GM23338 (cell line): ENCODE measurements around the gene LRBA. TPM values are rescaled to one million over a fixed set of nuclear protein-coding genes. Genes with fewer than 3 reads are reported as not detected.

Experiments used
- ATAC-seq: fragments of 200-7000 bp; cut with Tn5 transposase; 3 replicates; pipeline ENCODE4 v1.9.1; 2020
- DNase-seq: peaks from one replicate; pipeline ENCODE4 v3.0.0-alpha.2; 2015; ENCODE audit warnings: low spot score
- H2AFZ ChIP-seq: fragments of 200-600 bp; sonication (generic); 2 replicates; pipeline ENCODE4 v1.8.0; 2016; ENCODE audit warnings: antibody characterized with exemption, mild to moderate bottlenecking, moderate library complexity
- H3F3A ChIP-seq: fragments of 200-600 bp; sonication (generic); replicated peaks from 2 replicates; pipeline ENCODE4 v1.8.0; 2017; ENCODE audit warnings: antibody characterized with exemption, mixed run types, low read depth
- H3K27ac ChIP-seq: fragments of 200-600 bp; sonication (generic); 2 replicates; pipeline ENCODE4 v1.6.1; 2016; ENCODE audit warnings: low read depth
- H3K27me3 ChIP-seq: fragments of 200-600 bp; sonication (generic); 2 replicates; pipeline ENCODE4 v1.8.0; 2016; ENCODE audit warnings: mild to moderate bottlenecking, mixed run types, moderate library complexity; ENCODE audit not compliant: insufficient read depth
- H3K36me3 ChIP-seq: fragments of 200-600 bp; sonication (generic); 2 replicates; pipeline ENCODE4 v1.8.0; 2016; ENCODE audit warnings: mild to moderate bottlenecking; ENCODE audit not compliant: insufficient read depth
- H3K4me1 ChIP-seq: fragments of 200-600 bp; sonication (generic); 2 replicates; pipeline ENCODE4 v1.8.0; 2016; ENCODE audit warnings: mild to moderate bottlenecking, moderate library complexity; ENCODE audit not compliant: insufficient read depth
- H3K4me2 ChIP-seq: fragments of 200-600 bp; sonication (generic); 2 replicates; pipeline ENCODE4 v1.7.1; 2017; ENCODE audit warnings: mixed run types
- H3K4me3 ChIP-seq: fragments of 200-600 bp; sonication (generic); 2 replicates; pipeline ENCODE4 v1.6.1; 2016; ENCODE audit warnings: mixed run types
- H3K79me2 ChIP-seq: fragments of 200-600 bp; sonication (generic); replicated peaks from 2 replicates; pipeline ENCODE4 v1.8.0; 2017; ENCODE audit warnings: mild to moderate bottlenecking; ENCODE audit not compliant: insufficient read depth
- H3K9me2 ChIP-seq: fragments of 200-600 bp; sonication (generic); 2 replicates; pipeline ENCODE4 v1.8.0; 2017; ENCODE audit not compliant: insufficient read depth
- H4K20me1 ChIP-seq: fragments of 200-600 bp; sonication (generic); replicated peaks from 2 replicates; pipeline ENCODE4 v1.8.0; 2017; ENCODE audit warnings: mild to moderate bottlenecking; ENCODE audit not compliant: insufficient read depth
- H3K27ac Mint-ChIP-seq: 2 replicates; pipeline ENCODE4 v1.8.0; 2020; ENCODE audit warnings: inconsistent platforms, mild to moderate bottlenecking, moderate library complexity, mixed read lengths
- H3K27me3 Mint-ChIP-seq: 3 replicates; pipeline ENCODE4 v1.8.0; 2022; ENCODE audit warnings: low read depth, mild to moderate bottlenecking, moderate library complexity, mixed read lengths, inconsistent platforms; ENCODE audit not compliant: insufficient read depth, poor library complexity
- H3K36me3 Mint-ChIP-seq: 3 replicates; pipeline ENCODE4 v1.8.0; 2021; ENCODE audit warnings: low read depth, mild to moderate bottlenecking, inconsistent platforms, moderate library complexity, mixed read lengths
- H3K4me1 Mint-ChIP-seq: 3 replicates; pipeline ENCODE4 v1.8.0; 2020; ENCODE audit warnings: mild to moderate bottlenecking, inconsistent platforms, mixed read lengths
- H3K4me3 Mint-ChIP-seq: 3 replicates; pipeline ENCODE4 v1.8.0; 2021; ENCODE audit warnings: moderate library complexity, mild to moderate bottlenecking, inconsistent platforms, mixed read lengths
- H3K9me3 Mint-ChIP-seq: 3 replicates; pipeline ENCODE4 v1.8.0; 2020; ENCODE audit warnings: moderate library complexity, mild to moderate bottlenecking, inconsistent platforms, mixed read lengths
- ETS1 ChIP-seq: IDR thresholded peaks from 2 replicates; pipeline ENCODE4 v1.6.1; 2016; ENCODE audit warnings: antibody characterized with exemption
- JUNB ChIP-seq: IDR thresholded peaks from one replicate; pipeline ENCODE4 v1.6.1; 2016; ENCODE audit warnings: antibody characterized with exemption; ENCODE audit not compliant: unreplicated experiment
- POLR2AphosphoS5 ChIP-seq: IDR thresholded peaks from 2 replicates; pipeline ENCODE4 v1.6.1; 2016; ENCODE audit warnings: antibody characterized with exemption, low read depth
- REST ChIP-seq: IDR thresholded peaks from one replicate; pipeline ENCODE4 v1.6.1; 2018; ENCODE audit warnings: antibody characterized with exemption; ENCODE audit not compliant: unreplicated experiment
- STAT1 ChIP-seq: IDR thresholded peaks from one replicate; pipeline ENCODE4 v1.6.1; 2016; ENCODE audit warnings: antibody characterized with exemption; ENCODE audit not compliant: unreplicated experiment
- ZNF114 ChIP-seq: fragments of 250-450 bp; sonication (Bioruptor Pico); IDR thresholded peaks from 2 replicates; pipeline ENCODE4 v1.5.0; 2020; ENCODE audit warnings: mild to moderate bottlenecking, moderate library complexity
- ZNF462 ChIP-seq: fragments of 250-450 bp; sonication (Bioruptor Pico); IDR thresholded peaks from 2 replicates; pipeline ENCODE4 v1.5.0; 2020; ENCODE audit warnings: mild to moderate bottlenecking, moderate library complexity
- polyA plus RNA-seq: library from polyadenylated mRNA; unstranded; fragments of >200 nt; fragmentation: Nextera tagmentation; extraction: Ambion mirVana; gene quantifications from 2 replicates; pipeline ENCODE4 v1.2.1, GENCODE V29; 2016
- total RNA-seq: library from RNA; depleted of rRNA; stranded (reverse); fragments of >200 nt; shearing (Covaris generic); gene quantifications from 2 replicates; pipeline ENCODE4 v1.2.3, GENCODE V29; 2014

The LRBA gene
- total and polyA plus RNA-seq, 2 experiments from 2014 or later = 23.3 to 126 TPM

- no peak overlapping the region for H3K4me3 ChIP-seq
- peaks cover 20% of the 10 kb centered on the region; the same call in 1 of the 2 replicates for H4K20me1 ChIP-seq
- ATAC-seq (no peak), DNase-seq (no peak)
- Mint-ChIP-seq H3K4me3 (no peak overlapping the region), H3K27ac (no peak overlapping the region), H3K9me3 (peaks cover 8% of the 10 kb centered on the region; the same call in 1 of the 3 replicates), H3K36me3 (peaks cover 9% of the 10 kb centered on the region), H3K4me1 (peaks cover 14% of the 10 kb centered on the region), H3K27me3 (peaks cover 1% of the 10 kb centered on the region)
- TF ChIP-seq ZNF114 (CRISPR knock-in tag) (no peak), POLR2AphosphoS5 (no peak), STAT1 (no peak), ZNF462 (CRISPR knock-in tag) (no peak), ETS1 (no peak), JUNB (no peak), REST (no peak)
- H3K4me2 ChIP-seq = no peak overlapping the region
- no peaks in the 10 kb centered on the region for H3K27me3 ChIP-seq
- peaks cover 97% of the 10 kb centered on the region for H3K79me2 ChIP-seq
- no peak overlapping the region for H3K27ac ChIP-seq
- no peak overlapping the region for H2AFZ ChIP-seq
- no peaks in the 10 kb centered on the region for H3F3A ChIP-seq
- H3K9me2 ChIP-seq = no peaks in the 10 kb centered on the region
- no peaks in the 10 kb centered on the region for H3K36me3 ChIP-seq
- H3K4me1 ChIP-seq = peaks cover 12% of the 10 kb centered on the region; the same call in 1 of the 2 replicates
These were observed 67.0 kb downstream of the LRBA start for GRCh38 chr4:150948074-150948473.
